ENCODE results near the gene TAF1C.

The TAF1C gene

DNA sequence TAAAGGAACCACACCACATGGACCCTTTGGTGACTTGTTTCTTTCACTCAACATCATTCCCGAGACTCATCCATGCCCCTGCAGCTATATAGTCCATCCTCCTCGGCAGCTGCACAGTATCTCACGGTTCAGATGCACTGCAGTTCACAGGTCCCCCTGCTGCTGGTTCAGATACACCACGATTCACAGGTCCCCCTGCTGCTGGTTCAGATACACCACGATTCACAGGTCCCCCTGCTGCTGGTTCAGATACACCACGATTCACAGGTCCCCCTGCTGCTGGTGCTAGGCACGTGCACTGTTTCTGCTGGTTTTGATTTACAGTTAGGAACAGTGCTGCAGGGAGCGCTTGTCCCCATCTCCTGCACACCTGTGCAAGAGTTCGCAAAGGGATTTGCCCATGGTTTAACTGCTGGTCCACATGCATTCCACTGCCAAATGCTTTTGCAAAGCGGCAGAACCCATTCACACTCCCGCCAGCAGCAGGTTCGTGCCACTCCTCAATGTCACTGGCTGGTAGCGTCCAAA is 45.6 kb downstream of the TAF1C start:
- H3K27ac ChIP-seq (ENCODE audit: low read depth, low read length), result no peak overlapping the region
- H3K27me3 ChIP-seq (ENCODE audit: insufficient read depth, low read length), result peaks cover 2% of the 10 kb centered on the region; the same call in 1 of the 2 replicates
- no peaks in the 10 kb centered on the region for H3K36me3 ChIP-seq (ENCODE audit: insufficient read depth, low read length)
- no peak overlapping the region for H3K4me3 ChIP-seq (ENCODE audit: low read depth, low read length)
- H2AFZ ChIP-seq (ENCODE audit: low read length, unreplicated experiment), result no peak overlapping the region
- H3K79me2 ChIP-seq (ENCODE audit: control insufficient read depth, insufficient read depth, low read length, unreplicated experiment), result peaks cover 31% of the 10 kb centered on the region
- H3K4me1 ChIP-seq (ENCODE audit: control insufficient read depth, insufficient read depth, low read length, unreplicated experiment), result no peaks in the 10 kb centered on the region

DNA sequence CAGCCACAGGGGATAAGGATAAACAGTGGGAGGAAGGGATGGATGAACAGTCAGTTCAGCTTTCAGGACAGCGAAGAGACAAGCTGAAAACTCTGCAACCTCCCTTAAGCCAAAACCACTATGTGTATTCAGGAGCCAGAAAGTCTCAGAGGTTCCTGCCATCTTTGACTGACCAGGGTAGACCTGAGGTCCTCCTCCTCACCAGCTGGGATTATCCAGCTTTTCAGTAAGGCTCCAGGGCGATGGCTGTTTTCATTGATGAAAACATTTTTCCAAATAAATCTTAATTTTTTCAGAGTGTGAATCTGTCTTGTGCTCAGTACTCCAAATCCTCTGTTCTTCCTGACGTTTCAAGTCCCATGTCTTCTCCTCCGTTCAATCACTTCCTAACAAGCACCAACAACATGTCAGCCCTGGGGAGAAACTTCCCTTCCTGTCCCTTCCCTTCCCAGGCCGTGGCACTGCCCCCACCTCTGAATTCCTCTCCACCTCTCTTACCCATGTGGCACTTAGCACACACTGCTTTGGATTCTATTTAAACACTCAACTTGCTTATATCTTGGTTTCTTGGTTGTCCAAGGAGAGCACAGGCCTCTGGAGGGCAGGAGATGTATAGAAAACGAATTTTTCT is 47.1 kb downstream of the TAF1C start:
- H3K4me1 ChIP-seq (ENCODE audit: control insufficient read depth, insufficient read depth, low read length, unreplicated experiment), result no peaks in the 10 kb centered on the region
- peaks cover 32% of the 10 kb centered on the region for H3K79me2 ChIP-seq (ENCODE audit: control insufficient read depth, insufficient read depth, low read length, unreplicated experiment)
- H3K36me3 ChIP-seq (ENCODE audit: insufficient read depth, low read length), result no peaks in the 10 kb centered on the region
- no peaks in the 10 kb centered on the region for H3K27me3 ChIP-seq (ENCODE audit: insufficient read depth, low read length)
- no peak overlapping the region for H3K27ac ChIP-seq (ENCODE audit: low read depth, low read length)
- no peak overlapping the region for H2AFZ ChIP-seq (ENCODE audit: low read length, unreplicated experiment)
- H3K4me3 ChIP-seq (ENCODE audit: low read depth, low read length), result no peak overlapping the region

DNA sequence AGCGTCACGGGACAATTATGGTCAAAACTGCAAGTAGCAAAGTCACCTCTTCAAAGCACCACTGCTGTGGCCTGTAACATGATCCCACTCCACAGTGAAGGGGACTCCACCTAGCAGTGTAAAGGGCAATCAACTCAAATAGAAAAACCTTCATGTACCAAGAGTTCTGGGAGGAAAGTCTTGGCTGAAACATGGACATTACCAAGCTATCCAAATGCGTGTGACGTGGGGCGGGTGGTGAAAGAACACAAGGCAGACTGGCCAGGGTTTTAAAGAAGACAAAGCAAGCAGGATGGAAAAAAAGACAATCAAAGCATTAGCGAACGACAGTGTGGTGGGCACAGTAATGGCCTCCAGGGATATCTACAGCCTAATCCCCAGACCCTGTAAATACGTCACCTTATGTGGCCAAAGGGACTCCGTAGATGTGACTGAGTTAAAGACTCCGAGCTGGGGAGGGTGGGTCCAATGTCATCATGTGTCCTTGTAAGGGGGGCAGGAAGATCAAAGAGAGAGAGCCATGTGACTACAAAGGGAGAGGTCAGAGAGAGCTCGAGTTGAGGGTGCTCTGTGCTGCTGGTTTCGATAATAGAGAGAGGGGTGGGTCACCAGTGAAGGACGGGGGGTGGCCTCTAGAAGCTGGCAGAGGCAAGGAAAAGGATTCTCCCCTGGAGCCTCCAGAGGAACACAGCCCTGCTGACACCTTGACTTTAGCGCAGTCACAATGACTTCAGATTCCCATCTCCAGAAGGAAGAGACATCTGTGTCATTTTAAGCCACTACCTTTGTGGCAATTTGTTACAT is 47.8 kb downstream of the TAF1C start:
- Histone ChIP-seq H3K4me3 (ENCODE audit: low read depth, low read length) (no peak overlapping the region), H3K27ac (ENCODE audit: low read depth, low read length) (no peak overlapping the region), H3K27me3 (ENCODE audit: insufficient read depth, low read length) (no peaks in the 10 kb centered on the region), H3K79me2 (ENCODE audit: control insufficient read depth, insufficient read depth, low read length, unreplicated experiment) (peaks cover 32% of the 10 kb centered on the region), H3K4me1 (ENCODE audit: control insufficient read depth, insufficient read depth, low read length, unreplicated experiment) (no peaks in the 10 kb centered on the region), H3K36me3 (ENCODE audit: insufficient read depth, low read length) (no peaks in the 10 kb centered on the region), H2AFZ (ENCODE audit: low read length, unreplicated experiment) (no peak overlapping the region)

DNA sequence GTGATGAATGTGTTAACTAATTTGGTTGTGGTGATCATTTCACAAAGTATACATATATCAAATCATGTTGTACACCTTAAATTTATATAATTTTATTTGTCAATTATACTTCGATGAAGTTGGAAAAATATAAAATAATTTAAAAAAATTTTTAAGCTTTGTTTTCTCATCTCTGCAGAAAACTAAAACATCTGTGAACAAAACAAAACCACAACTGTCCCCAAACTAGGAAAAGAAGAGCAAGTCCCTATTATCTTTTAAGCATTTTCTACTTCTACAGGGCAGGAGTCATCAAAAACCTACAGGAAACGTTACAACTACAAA is 48.4 kb downstream of the TAF1C start:
- H3K4me3 ChIP-seq (ENCODE audit: low read depth, low read length), result no peak overlapping the region
- H3K27ac ChIP-seq (ENCODE audit: low read depth, low read length), result no peak overlapping the region
- H3K79me2 ChIP-seq (ENCODE audit: control insufficient read depth, insufficient read depth, low read length, unreplicated experiment), result peaks cover 31% of the 10 kb centered on the region
- no peak overlapping the region for H2AFZ ChIP-seq (ENCODE audit: low read length, unreplicated experiment)
- no peaks in the 10 kb centered on the region for H3K4me1 ChIP-seq (ENCODE audit: control insufficient read depth, insufficient read depth, low read length, unreplicated experiment)
- H3K36me3 ChIP-seq (ENCODE audit: insufficient read depth, low read length), result no peaks in the 10 kb centered on the region
- no peaks in the 10 kb centered on the region for H3K27me3 ChIP-seq (ENCODE audit: insufficient read depth, low read length)

DNA sequence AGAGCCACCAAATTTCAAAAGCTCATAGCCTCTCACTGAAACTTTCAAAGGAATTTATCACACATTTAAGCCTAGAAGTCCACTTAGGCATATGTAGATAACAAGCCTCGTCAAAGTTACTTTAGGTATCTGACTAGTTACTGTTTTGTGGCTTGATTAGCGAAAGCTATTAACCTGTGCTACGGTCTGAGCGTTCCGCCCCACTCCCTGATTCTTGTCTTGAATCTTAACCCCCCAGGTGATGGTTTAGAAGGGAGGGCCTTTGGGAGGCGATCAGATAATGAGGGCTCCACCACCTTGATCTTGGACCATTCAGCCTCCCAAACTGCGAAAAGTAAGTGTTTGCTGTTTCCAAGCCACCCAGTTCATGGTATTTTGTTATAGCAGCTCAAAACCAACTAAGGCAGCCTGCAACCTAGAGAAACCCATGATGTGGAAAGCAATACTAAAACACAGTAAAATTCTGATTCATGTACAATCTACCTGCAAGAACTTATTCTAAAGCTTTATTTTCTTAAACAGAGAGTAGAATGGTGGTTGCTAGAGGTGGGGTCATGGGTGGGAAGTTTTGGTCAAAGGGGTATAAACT is 49.0 kb downstream of the TAF1C start:
- H3K79me2 ChIP-seq (ENCODE audit: control insufficient read depth, insufficient read depth, low read length, unreplicated experiment), result peaks cover 25% of the 10 kb centered on the region
- no peak overlapping the region for H3K27ac ChIP-seq (ENCODE audit: low read depth, low read length)
- no peaks in the 10 kb centered on the region for H3K27me3 ChIP-seq (ENCODE audit: insufficient read depth, low read length)
- H3K36me3 ChIP-seq (ENCODE audit: insufficient read depth, low read length), result no peaks in the 10 kb centered on the region
- no peak overlapping the region for H2AFZ ChIP-seq (ENCODE audit: low read length, unreplicated experiment)
- H3K4me3 ChIP-seq (ENCODE audit: low read depth, low read length), result no peak overlapping the region
- no peaks in the 10 kb centered on the region for H3K4me1 ChIP-seq (ENCODE audit: control insufficient read depth, insufficient read depth, low read length, unreplicated experiment)

DNA sequence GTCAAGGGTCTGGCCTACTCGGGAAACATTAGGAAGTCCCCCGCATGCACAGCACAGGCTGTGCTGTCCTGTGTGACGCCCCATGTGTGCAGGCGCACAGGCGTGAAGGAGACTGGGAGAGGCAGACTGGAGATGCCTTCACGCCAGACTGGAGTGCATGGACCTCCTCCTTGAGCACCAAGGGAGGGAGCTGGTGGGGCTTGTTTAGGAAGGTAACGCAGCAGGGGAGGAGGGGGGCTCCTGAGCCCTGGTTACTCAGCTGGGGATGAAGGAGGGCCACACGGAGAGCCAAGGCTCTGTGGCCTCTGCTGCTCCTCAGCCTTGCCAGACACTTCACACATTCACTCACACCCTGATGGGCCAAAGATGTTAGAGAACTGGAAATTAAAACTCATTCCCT is 49.6 kb downstream of the TAF1C start:
- no peaks in the 10 kb centered on the region for H3K4me1 ChIP-seq (ENCODE audit: control insufficient read depth, insufficient read depth, low read length, unreplicated experiment)

DNA sequence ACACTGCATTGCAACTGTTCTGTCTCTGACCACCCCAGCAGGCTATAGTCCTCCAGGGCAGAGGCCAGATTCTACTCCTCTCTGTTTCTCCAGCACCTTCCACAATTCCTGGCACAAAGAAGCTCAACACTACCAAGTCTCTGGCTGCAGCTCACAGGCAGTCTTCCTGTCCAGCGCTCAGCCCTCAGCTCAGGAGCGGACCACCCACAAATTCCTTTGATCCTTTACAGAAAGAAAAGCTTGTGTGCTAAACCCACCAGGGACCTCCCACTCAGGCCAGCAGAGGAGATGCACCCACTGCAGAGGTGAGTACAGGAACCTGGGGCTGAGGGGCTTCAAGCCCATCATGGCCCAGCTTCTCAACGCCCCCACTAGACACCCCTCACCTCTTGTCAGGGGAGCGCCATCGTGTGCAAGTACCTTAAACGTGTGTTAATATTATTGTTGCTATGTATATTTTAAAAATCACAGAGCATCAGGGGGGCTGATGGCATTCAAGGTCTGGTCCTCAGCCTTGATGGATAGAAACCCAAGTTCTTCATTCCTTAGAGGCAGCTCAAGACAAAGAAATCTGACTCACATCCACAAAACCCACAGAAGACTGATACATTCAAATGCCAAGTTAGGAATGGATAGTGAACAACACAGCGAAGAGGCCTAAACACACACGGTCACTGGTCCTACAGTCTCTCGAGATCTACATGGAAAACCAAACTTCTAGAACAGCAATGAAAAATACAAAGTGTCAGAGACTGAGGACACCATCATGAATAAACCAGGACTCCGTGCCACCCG is 50.3 kb downstream of the TAF1C start:
- Histone ChIP-seq H3K79me2 (ENCODE audit: control insufficient read depth, insufficient read depth, low read length, unreplicated experiment) (peaks cover 16% of the 10 kb centered on the region), H3K4me3 (ENCODE audit: low read depth, low read length) (no peak overlapping the region), H2AFZ (ENCODE audit: low read length, unreplicated experiment) (no peak overlapping the region), H3K27ac (ENCODE audit: low read depth, low read length) (no peak overlapping the region), H3K36me3 (ENCODE audit: insufficient read depth, low read length) (no peaks in the 10 kb centered on the region), H3K4me1 (ENCODE audit: control insufficient read depth, insufficient read depth, low read length, unreplicated experiment) (no peaks in the 10 kb centered on the region), H3K27me3 (ENCODE audit: insufficient read depth, low read length) (no peaks in the 10 kb centered on the region)

More for the DNA sequence above, 49.6 kb downstream of the TAF1C start:
- H2AFZ ChIP-seq (ENCODE audit: low read length, unreplicated experiment), result no peak overlapping the region
- H3K36me3 ChIP-seq (ENCODE audit: insufficient read depth, low read length), result no peaks in the 10 kb centered on the region
- H3K4me3 ChIP-seq (ENCODE audit: low read depth, low read length), result no peak overlapping the region
- peaks cover 21% of the 10 kb centered on the region for H3K79me2 ChIP-seq (ENCODE audit: control insufficient read depth, insufficient read depth, low read length, unreplicated experiment)
- no peak overlapping the region for H3K27ac ChIP-seq (ENCODE audit: low read depth, low read length)
- no peaks in the 10 kb centered on the region for H3K27me3 ChIP-seq (ENCODE audit: insufficient read depth, low read length)

DNA sequence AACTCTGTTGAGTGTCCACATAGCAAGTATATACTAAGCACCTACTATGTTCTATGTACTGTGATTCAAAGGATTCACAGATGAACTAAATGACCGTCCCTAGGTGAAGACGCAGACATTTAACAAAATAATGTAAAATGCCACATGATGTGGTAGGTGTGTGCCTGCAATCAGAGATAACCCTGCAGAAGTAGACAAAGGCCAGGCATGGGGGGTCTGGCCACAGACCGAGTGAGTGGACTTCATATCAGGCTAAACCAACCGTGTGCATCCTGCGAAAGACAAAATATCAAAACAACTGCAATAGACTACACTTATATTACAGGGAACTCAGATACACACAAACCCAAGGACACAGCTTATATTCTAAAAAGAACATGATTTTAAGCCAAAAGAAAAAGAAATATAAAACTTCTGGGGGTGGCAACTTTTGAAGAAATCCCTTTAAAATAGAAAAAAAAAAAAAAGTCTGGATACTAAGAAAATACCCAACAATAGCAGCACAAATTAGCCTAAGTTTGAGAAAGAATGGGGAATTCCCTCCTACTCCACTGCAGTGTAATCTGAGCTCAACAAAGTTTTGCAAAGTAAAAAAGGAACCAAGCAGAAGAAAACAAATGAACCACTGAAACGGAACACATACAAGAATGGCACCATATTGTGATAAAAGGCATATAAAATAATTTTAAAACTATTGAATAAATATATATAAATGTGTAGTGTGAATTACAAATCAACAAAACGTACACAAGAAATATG is 54.2 kb downstream of the TAF1C start:
- H3K4me3 ChIP-seq (ENCODE audit: low read depth, low read length), result no peak overlapping the region
- H2AFZ ChIP-seq (ENCODE audit: low read length, unreplicated experiment), result no peak overlapping the region
- 0 out of 2 replicates have a peak, but pooled peaks cover 9% of the 10 kb centered on the region for H3K36me3 ChIP-seq (ENCODE audit: insufficient read depth, low read length)
- H3K79me2 ChIP-seq (ENCODE audit: control insufficient read depth, insufficient read depth, low read length, unreplicated experiment), result peaks cover 10% of the 10 kb centered on the region
- no peaks in the 10 kb centered on the region for H3K27me3 ChIP-seq (ENCODE audit: insufficient read depth, low read length)
- H3K4me1 ChIP-seq (ENCODE audit: control insufficient read depth, insufficient read depth, low read length, unreplicated experiment), result no peaks in the 10 kb centered on the region
- H3K27ac ChIP-seq (ENCODE audit: low read depth, low read length), result no peak overlapping the region

DNA sequence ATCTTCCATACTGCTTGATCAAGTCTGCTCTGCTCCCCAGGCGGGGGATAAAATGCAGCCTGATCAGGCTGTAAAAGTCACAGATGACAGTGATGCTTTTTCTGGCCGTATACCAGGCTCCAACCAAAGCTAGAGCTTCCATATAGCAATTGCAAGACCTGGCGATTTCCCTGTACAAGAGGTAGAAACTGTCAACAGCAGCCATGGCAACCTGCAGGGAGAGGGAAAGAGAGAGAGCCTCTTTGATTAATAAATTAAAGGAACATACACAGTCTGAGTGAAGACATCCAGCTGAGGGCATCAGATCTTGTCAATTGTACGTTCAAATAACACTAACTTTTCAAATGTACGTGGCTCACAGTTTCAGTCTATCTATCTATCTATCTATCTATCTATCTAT is 55.7 kb downstream of the TAF1C start:
- Histone ChIP-seq H3K27ac (ENCODE audit: low read depth, low read length) (no peak overlapping the region), H3K79me2 (ENCODE audit: control insufficient read depth, insufficient read depth, low read length, unreplicated experiment) (peaks cover under 1% of the 10 kb centered on the region), H2AFZ (ENCODE audit: low read length, unreplicated experiment) (no peak overlapping the region), H3K27me3 (ENCODE audit: insufficient read depth, low read length) (no peaks in the 10 kb centered on the region), H3K4me1 (ENCODE audit: control insufficient read depth, insufficient read depth, low read length, unreplicated experiment) (no peaks in the 10 kb centered on the region), H3K4me3 (ENCODE audit: low read depth, low read length) (no peak overlapping the region), H3K36me3 (ENCODE audit: insufficient read depth, low read length) (0 out of 2 replicates have a peak, but pooled peaks cover 9% of the 10 kb centered on the region)

All from ACC112 (cell line).